Endothelial cell of coronary artery (primary cell): ENCODE measurements around the gene PAN3. TPM values are rescaled to one million over a fixed set of nuclear protein-coding genes. Genes with fewer than 3 reads are reported as not detected.

ENCODE experiments used
- total RNA-seq: library from RNA; depleted of rRNA; stranded (reverse); fragments of >200 nt; gene quantifications from 2 replicates; pipeline ENCODE4 v1.2.3, GENCODE V29; 2014

Gene PAN3
- total RNA-seq, result 15.1 and 16.0 TPM in 2 replicates

GRCh38 chr13:28138012-28138755 is at the start of gene PAN3:
Gene PAN3 (plus strand): TSS chr13:28138545. CDS start chr13:28138658, 113 bp downstream.

GRCh38 chr13:28100150-28101121 is 37.9 kb upstream of the PAN3 start, which contains the start of gene FLT3:
Gene FLT3 (minus strand): TSS chr13:28100576. CDS start chr13:28100510, 66 bp downstream.

Other genes with a start within 250 kb of the PAN3 start
- gene PDX1, start 218.5 kb upstream of the PAN3 start, total RNA-seq, result not detected in 2 replicates
- gene CDX2, start 169.2 kb upstream of the PAN3 start, total RNA-seq, result not detected in 2 replicates
- gene URAD, start 149.9 kb upstream of the PAN3 start, total RNA-seq, result not detected in 2 replicates
- not detected in 2 replicates for gene FLT3, start 38.0 kb upstream of the PAN3 start, total RNA-seq